Endothelial cell of umbilical vein (primary cell): ENCODE data around the gene TECTB. TPM values are rescaled to one million over a fixed set of nuclear protein-coding genes. Genes with fewer than 3 reads are reported as not detected.

Experiments used
- BruUV-seq: library from RNA; stranded (reverse); fragments of 400-500 nt; replicated peaks from 2 replicates; lab custom pipeline; 2021; lab: Mats Ljungman, UMichigan
- CTCF ChIA-PET: fragments of 300-600, 350-600 bp; sonication (Branson Sonifier 250); formaldehyde crosslinking; loops from one replicate; lab custom pipeline; 2021; ENCODE audit warnings: antibody characterized with exemption, inconsistent platforms; lab: Charles Lee
- POLR2A ChIA-PET: fragments of 300-600, 350-600 bp; sonication (Branson Sonifier 250); formaldehyde crosslinking; loops from one replicate; lab custom pipeline; 2021; ENCODE audit warnings: antibody characterized with exemption, inconsistent platforms; lab: Charles Lee
- DNase-seq: peaks from one replicate; pipeline ENCODE4 v3.0.0-alpha.2; 2011; ENCODE audit warnings: low read depth, low spot score
- FAIRE-seq: peaks from 2 replicates; lab custom pipeline; 2011; peaks lifted over from hg19 to GRCh38; lab: Jason Lieb, UNC
- H2AFZ ChIP-seq: 2 replicates; pipeline ENCODE4 v1.6.0; 2012; ENCODE audit warnings: low read depth, low read length, control low read depth, inconsistent platforms
- H3K27ac ChIP-seq: 2 replicates; pipeline ENCODE4 v1.5.1; 2011; ENCODE audit warnings: low read depth, mild to moderate bottlenecking, control low read depth, low read length, moderate library complexity; ENCODE audit not compliant: insufficient read depth
- H3K27me3 ChIP-seq, 2 experiments: 2 replicates each; pipeline versions ENCODE4 v1.6.0 to v1.6.1; 2011; ENCODE audit warnings: low read length in 2 of 2, mixed read lengths in 1 of 2; ENCODE audit not compliant: control insufficient read depth in 2 of 2, insufficient read depth in 2 of 2
- H3K36me3 ChIP-seq, 2 experiments: 2 replicates in 1 of 2; 3 replicates in 1 of 2; pipeline ENCODE4 v1.5.1; 2011; ENCODE audit warnings: low read length in 2 of 2, mild to moderate bottlenecking in 1 of 2, moderate library complexity in 1 of 2; ENCODE audit not compliant: control insufficient read depth in 2 of 2, insufficient read depth in 2 of 2; ENCODE audit errors: extremely low read depth in 1 of 2
- H3K4me1 ChIP-seq: 3 replicates; pipeline ENCODE4 v1.5.1; 2011; ENCODE audit warnings: mild to moderate bottlenecking, low read length; ENCODE audit not compliant: control insufficient read depth, insufficient read depth; ENCODE audit errors: extremely low read depth
- H3K4me2 ChIP-seq: 2 replicates; pipeline ENCODE4 v1.6.1; 2011; ENCODE audit warnings: low read length, control low read depth, mixed read lengths; ENCODE audit not compliant: insufficient read depth
- H3K4me3 ChIP-seq, 3 experiments: fragments of 200-600 bp in 1 of 3; sonication (generic), shearing (Covaris generic) in 1 of 3; replicated peaks in 1 of 3; 2 replicates each; pipeline ENCODE4 v1.5.1; 2011 to 2016; ENCODE audit warnings: control low read depth in 3 of 3, low read length in 3 of 3, mild to moderate bottlenecking in 2 of 3, inconsistent platforms in 1 of 3, low read depth in 1 of 3, moderate library complexity in 1 of 3; ENCODE audit not compliant: insufficient read depth in 1 of 3
- H3K79me2 ChIP-seq: 2 replicates; pipeline ENCODE4 v1.6.0; 2012; ENCODE audit warnings: low read length, inconsistent platforms; ENCODE audit not compliant: control insufficient read depth, insufficient read depth
- H3K9ac ChIP-seq: replicated peaks from 2 replicates; pipeline ENCODE3; 2011; ENCODE audit warnings: low read length, control low read depth; ENCODE audit not compliant: insufficient read depth; ENCODE audit errors: extremely low read depth
- H3K9me1 ChIP-seq: replicated peaks from 3 replicates; pipeline ENCODE4 v1.6.0; 2011; ENCODE audit warnings: mild to moderate bottlenecking, low read length; ENCODE audit not compliant: control insufficient read depth, insufficient read depth; ENCODE audit errors: extremely low read depth
- H3K9me3 ChIP-seq: replicated peaks from 2 replicates; pipeline ENCODE4 v1.5.1; 2012; ENCODE audit warnings: low read length, inconsistent platforms; ENCODE audit not compliant: control insufficient read depth, insufficient read depth
- H4K20me1 ChIP-seq: replicated peaks from 2 replicates; pipeline ENCODE3; 2011; ENCODE audit warnings: mild to moderate bottlenecking, low read length; ENCODE audit not compliant: control insufficient read depth, insufficient read depth; ENCODE audit errors: extremely low read depth
- EZH2 ChIP-seq: IDR thresholded peaks from 2 replicates; pipeline ENCODE4 v1.6.1; 2012; ENCODE audit warnings: borderline replicate concordance, low read depth, mild to moderate bottlenecking, moderate library complexity, low read length, inconsistent platforms; ENCODE audit not compliant: severe bottlenecking
- FOS ChIP-seq: IDR thresholded peaks from 2 replicates; pipeline ENCODE4 v1.6.1; 2011; ENCODE audit warnings: mild to moderate bottlenecking, low read length, moderate library complexity, borderline replicate concordance; ENCODE audit not compliant: insufficient read depth
- JUN ChIP-seq: IDR thresholded peaks from 2 replicates; pipeline ENCODE4 v1.6.1; 2011; ENCODE audit warnings: borderline replicate concordance, low read depth; ENCODE audit not compliant: insufficient read length, insufficient read depth
- MAX ChIP-seq: IDR thresholded peaks from 2 replicates; pipeline ENCODE4 v1.6.1; 2011; ENCODE audit not compliant: insufficient read depth, insufficient read length
- MYC ChIP-seq: IDR thresholded peaks from one replicate; pipeline ENCODE4 v1.6.1; 2011; ENCODE audit warnings: mild to moderate bottlenecking, low read depth, low read length
- POLR2AphosphoS5 ChIP-seq: IDR thresholded peaks from 2 replicates; pipeline ENCODE4 v1.6.1; 2012; ENCODE audit warnings: low read depth, mild to moderate bottlenecking, control low read depth, low read length, moderate library complexity; ENCODE audit not compliant: insufficient read depth
- dilution Hi-C: fragments of 300-500 bp; cut with MboI; formaldehyde crosslinking; loops from one replicate; pipeline ENCODE4 v1.15.0; 2019; ENCODE audit warnings: low sequenced_read_pairs; ENCODE audit not compliant: extremely low pct_ligation_motif_present
- intact Hi-C: fragments of 100-400 bp; cut with micrococcal nuclease; formaldehyde crosslinking; loops from one replicate; pipeline ENCODE4 v1.10.0; 2022
- polyA plus RNA-seq, 4 experiments: library from polyadenylated mRNA; depleted of rRNA in 3 of 4; stranded (reverse) in 3 of 4; unstranded in 1 of 4; fragments of >200 nt; gene quantifications; 2 replicates each; pipeline versions ENCODE4 v1.2.1 to v1.2.3, GENCODE V29; 2011 to 2012; ENCODE audit warnings: missing spikeins in 1 of 4
- total RNA-seq: library from RNA; stranded (reverse); gene quantifications from 2 replicates; pipeline ENCODE4 v1.2.3, GENCODE V29; 2021

TECTB gene
- total and polyA plus RNA-seq, 2 donors (not counting 3 experiments of a cell fraction or from before 2014, with no cell fraction given), result not detected

GRCh38 chr10:112244197-112244596 lies 39.0 kb upstream of the TECTB start:
- ChIA-PET POLR2A (no interaction called here), CTCF (interaction anchor here (2.0 kb wide), 1 partner anchor 12 kb away, joined by 4 read pairs; no protein-coding TSS in a partner anchor)
- no peak overlapping the region for H2AFZ ChIP-seq
- FAIRE-seq, result no peak
- H3K9me1 ChIP-seq, result no peaks in the 10 kb centered on the region
- H3K4me3 ChIP-seq, result no peak overlapping the region
- H3K79me2 ChIP-seq, result no peaks in the 10 kb centered on the region
- no peaks in the 10 kb centered on the region for H4K20me1 ChIP-seq
- H3K4me2 ChIP-seq, result no peak overlapping the region
- H3K36me3 ChIP-seq, result no peaks in the 10 kb centered on the region
- no peak for TF ChIP-seq MYC
- no peak for TF ChIP-seq EZH2
- no peak for TF ChIP-seq MAX
- TF ChIP-seq POLR2AphosphoS5, result no peak
- no peak for TF ChIP-seq FOS
- TF ChIP-seq JUN, result no peak
- H3K27ac ChIP-seq, result no peak overlapping the region
- no peaks in the 10 kb centered on the region for H3K4me1 ChIP-seq
- no peaks in the 10 kb centered on the region for H3K27me3 ChIP-seq
- H3K9me3 ChIP-seq, result no peaks in the 10 kb centered on the region
- no TSS peak for BruUV-seq
- intact Hi-C loops (no loop called here), dilution Hi-C loops (no loop called here)
- no peak for DNase-seq
- H3K9ac ChIP-seq, result no peak overlapping the region

GRCh38 chr10:112247791-112248190 lies 35.4 kb upstream of the TECTB start:
- ChIA-PET CTCF (no interaction called here), POLR2A (no interaction called here)
- DNase-seq, result no peak
- no peaks in the 10 kb centered on the region for H3K4me1 ChIP-seq
- TF ChIP-seq FOS (no peak), POLR2AphosphoS5 (no peak)
- no peak overlapping the region for H3K27ac ChIP-seq
- FAIRE-seq, result no peak
- H4K20me1 ChIP-seq, result no peaks in the 10 kb centered on the region
- intact Hi-C loops (no loop called here), dilution Hi-C loops (no loop called here)
- no peak overlapping the region for H3K4me2 ChIP-seq
- no peaks in the 10 kb centered on the region for H3K9me3 ChIP-seq
- H3K4me3 ChIP-seq, result no peak overlapping the region
- BruUV-seq, result no TSS peak
- no peaks in the 10 kb centered on the region for H3K79me2 ChIP-seq
- no peaks in the 10 kb centered on the region for H3K27me3 ChIP-seq
- no peaks in the 10 kb centered on the region for H3K36me3 ChIP-seq
- H3K9me1 ChIP-seq, result no peaks in the 10 kb centered on the region
- no peak overlapping the region for H2AFZ ChIP-seq
- H3K9ac ChIP-seq, result no peak overlapping the region
